Heart left ventricle (tissue), 16 donors: ENCODE measurements around the gene GAREM1. TPM values are rescaled to one million over a fixed set of nuclear protein-coding genes. Genes with fewer than 3 reads are reported as not detected.

Source experiments
- ATAC-seq, 4 donors: fragments of 200-7000 bp; cut with Tn5 transposase; one replicate each; pipeline ENCODE4 v1.9.1; 2020 to 2022; ENCODE audit warnings: moderate library complexity in 4 of 4, mild to moderate bottlenecking in 3 of 4, moderate number of reproducible peaks in 1 of 4
- DNase-seq, 5 donors: peaks; one replicate each; pipeline ENCODE4 v3.0.0-alpha.2; 2020
- H3K27ac ChIP-seq, 12 donors: fragments of 200-600 bp; sonication (generic) in 4 of 12; one replicate each; pipeline versions ENCODE4 v1.5.0 to v1.8.0; 2016 to 2022; ENCODE audit warnings: mild to moderate bottlenecking in 2 of 12
- H3K27me3 ChIP-seq, 9 donors: fragments of 200-600 bp; sonication (generic) in 2 of 9; one replicate each; pipeline versions ENCODE4 v1.5.1 to v1.8.0; 2016 to 2022; ENCODE audit warnings: mild to moderate bottlenecking in 3 of 9
- H3K36me3 ChIP-seq, 9 donors: fragments of 200-600 bp; sonication (generic) in 2 of 9; one replicate each; pipeline versions ENCODE4 v1.5.0 to v1.8.0; 2018 to 2022; ENCODE audit warnings: mild to moderate bottlenecking in 2 of 9
- H3K4me1 ChIP-seq, 12 donors: fragments of 200-600 bp; sonication (generic) in 4 of 12; one replicate each; pipeline versions ENCODE4 v1.5.0 to v1.8.0; 2016 to 2022; ENCODE audit warnings: mild to moderate bottlenecking in 3 of 12
- H3K4me3 ChIP-seq, 12 donors: fragments of 200-600 bp; sonication (generic) in 4 of 12; one replicate each; pipeline versions ENCODE4 v1.5.0 to v1.8.0; 2017 to 2022; ENCODE audit warnings: mild to moderate bottlenecking in 9 of 12, moderate library complexity in 4 of 12
- H3K9me3 ChIP-seq, 12 donors: fragments of 200-600 bp; sonication (generic) in 4 of 12; one replicate each; pipeline versions ENCODE4 v1.5.0 to v1.8.0; 2016 to 2022; ENCODE audit warnings: mild to moderate bottlenecking in 1 of 12
- POLR2A ChIP-seq, 2 donors: fragments of 450-650 bp; IDR thresholded peaks; one replicate each; pipeline ENCODE4 v1.6.1; 2017; ENCODE audit warnings: antibody characterized with exemption in 2 of 2, mild to moderate bottlenecking in 2 of 2, moderate library complexity in 2 of 2
- WGBS, 4 donors: extraction: QIAGEN DNeasy Blood & Tissue Kit in 2 of 4; methylation state at CpG; one replicate each; pipeline versions ENCODE4 v1.1.5 to v1.1.7; 2013 to 2018; 5-methylcytosine and 5-hydroxymethylcytosine counted together
- intact Hi-C, 10 donors: fragments of 100-400 bp; cut with DNase I; formaldehyde crosslinking; loops; one replicate each; pipeline versions ENCODE4 v1.11.1 to v1.14.2; 2022
- polyA plus RNA-seq, 2 donors: library from polyadenylated mRNA; stranded (reverse); fragments of 200-250 nt; gene quantifications; one replicate each; pipeline ENCODE4 v1.2.3, GENCODE V29; 2013
- total RNA-seq, 9 donors: library from RNA; depleted of rRNA in 2 of 9; stranded (reverse); fragments of >200 nt in 2 of 9; fragmentation: NEBNext Ultra II Directional in 3 of 9; extraction: Animal tissue kit (Norgen Biotek cat#: 25700) in 3 of 9; gene quantifications; one replicate each; pipeline versions ENCODE4 v1.1.0 to v1.2.4, GENCODE V29; 2016 to 2023
- TF ChIP-seq, protein P1 (sequence below), 12 donors: fragments of 200-600 bp; sonication (generic) in 4 of 12; IDR thresholded peaks; one replicate each; pipeline versions ENCODE4 v1.5.0 to v1.8.0; 2018 to 2022; ENCODE audit warnings: antibody characterized with exemption in 12 of 12, mild to moderate bottlenecking in 5 of 12
- donor health status: ischemic (EF 13 %, LVEDD 7.1; RV severe dilation, severe dysfunction).
- donor health status: healthy with polysubstance abuse.
- donor health status: DM: no; HTN: yes; CAD: no.
- donor health status: DM: no; HTN: no; CAD: no.
- donor health status: ischemic (EF 25% LVEDD 6.9; RV normal size, moderate dysfunction).
- donor health status: ischemic (EF 25% LVEDD 5.7; RV mildly dilated, moderate dysfunction).
- donor health status: healthy.
- donor health status: DM: yes; HTN: yes; CAD: no.
- donor health status: ischemic (EF 35%, LVEDD 5.7; RV mildly dilated, moderate dysfunction).
- donor health status: nonischemic (EF 11% LVEDD 7.7; RV severe dilation, severe dysfunction).
- donor health status: DM: yes; HTN: yes; CAD: no.
- donor health status: PGD.
- donor health status: ischemic (EF 29% LVEDD 5.4; RV normal size, mild dysfunction).
- donor health status: nonischemic (EF 23%, LVEDD 6.1; RV moderate dilation, normal function).

GAREM1 gene
- total and polyA plus RNA-seq, 11 donors: 1.8 to 28.8 (median 13.0) TPM

DNA sequence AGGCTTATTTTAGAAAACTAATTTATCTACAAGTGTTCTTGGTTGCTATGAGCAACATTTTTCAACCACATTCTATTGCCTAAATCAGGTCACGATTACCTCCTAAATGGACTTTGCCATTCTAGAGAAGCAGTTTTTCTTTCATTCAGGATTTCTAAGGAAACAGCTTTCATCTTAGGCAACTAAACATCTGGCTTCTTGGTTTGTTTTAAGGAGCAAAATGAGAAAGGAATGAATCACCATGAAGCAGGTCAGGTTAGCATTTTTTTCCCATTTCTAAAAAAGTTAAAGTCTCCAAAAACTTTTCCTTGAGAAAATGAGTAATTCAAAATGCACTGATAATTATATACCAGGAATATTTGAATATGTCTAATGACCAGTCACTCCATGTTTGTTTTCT is 114.8 kb downstream of the GAREM1 start:
- ATAC-seq (peak in 1 of 4 donors; percentile 38), DNase-seq (no peak)
- Histone ChIP-seq H3K36me3 (no peaks in the 10 kb centered on the region), H3K27ac (peak overlapping the region in 1 of 12 donors; percentile 7), H3K9me3 (no peaks in the 10 kb centered on the region), H3K4me1 (peaks cover 0 to 24% (median 12%) of the 10 kb centered on the region in 12 donors), H3K4me3 (no peak overlapping the region), H3K27me3 (no peaks in the 10 kb centered on the region)
- 46 to 54% (median 49%) methylated on average over 1 of the region's 1 CpG for WGBS, 4 donors
- intact Hi-C loops: loop anchor here in 3 of 10 donors (10.0 kb wide), 3 partner anchors 61 to 119 kb away; partner anchors contain the start of gene GAREM1 (in 1 of the 3)
- TF ChIP-seq, protein P1, sequence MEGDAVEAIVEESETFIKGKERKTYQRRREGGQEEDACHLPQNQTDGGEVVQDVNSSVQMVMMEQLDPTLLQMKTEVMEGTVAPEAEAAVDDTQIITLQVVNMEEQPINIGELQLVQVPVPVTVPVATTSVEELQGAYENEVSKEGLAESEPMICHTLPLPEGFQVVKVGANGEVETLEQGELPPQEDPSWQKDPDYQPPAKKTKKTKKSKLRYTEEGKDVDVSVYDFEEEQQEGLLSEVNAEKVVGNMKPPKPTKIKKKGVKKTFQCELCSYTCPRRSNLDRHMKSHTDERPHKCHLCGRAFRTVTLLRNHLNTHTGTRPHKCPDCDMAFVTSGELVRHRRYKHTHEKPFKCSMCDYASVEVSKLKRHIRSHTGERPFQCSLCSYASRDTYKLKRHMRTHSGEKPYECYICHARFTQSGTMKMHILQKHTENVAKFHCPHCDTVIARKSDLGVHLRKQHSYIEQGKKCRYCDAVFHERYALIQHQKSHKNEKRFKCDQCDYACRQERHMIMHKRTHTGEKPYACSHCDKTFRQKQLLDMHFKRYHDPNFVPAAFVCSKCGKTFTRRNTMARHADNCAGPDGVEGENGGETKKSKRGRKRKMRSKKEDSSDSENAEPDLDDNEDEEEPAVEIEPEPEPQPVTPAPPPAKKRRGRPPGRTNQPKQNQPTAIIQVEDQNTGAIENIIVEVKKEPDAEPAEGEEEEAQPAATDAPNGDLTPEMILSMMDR (IDR thresholded peaks at IDR 0.05): no peak
- no peak for TF ChIP-seq POLR2A (IDR thresholded peaks at IDR 0.05)

DNA sequence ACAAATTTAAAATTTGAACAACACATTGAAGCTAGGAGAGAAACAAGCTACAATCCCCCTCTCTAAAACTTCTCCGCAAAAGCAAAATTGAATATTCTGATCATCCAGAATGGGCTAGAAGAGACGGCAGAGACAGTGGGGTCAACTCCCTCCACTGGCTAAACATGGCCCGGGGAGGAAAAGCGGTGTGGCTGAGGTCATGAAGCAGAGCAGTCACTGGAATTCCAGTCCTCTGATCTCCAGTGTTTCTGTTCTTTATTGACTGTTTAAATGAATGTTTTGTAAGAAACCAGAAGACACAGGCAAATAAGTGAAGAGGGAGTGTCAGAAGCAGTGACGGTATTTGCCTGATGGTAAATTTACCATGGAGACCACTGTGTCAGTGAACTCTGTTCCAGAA is 116.2 kb downstream of the GAREM1 start:
- DNase-seq (no peak), ATAC-seq (no peak)
- H3K27me3 ChIP-seq: no peaks in the 10 kb centered on the region
- H3K27ac ChIP-seq: no peak overlapping the region
- 90 to 94% (median 92%) methylated on average over 5 of the region's 5 CpGs for WGBS, 4 donors
- H3K4me3 ChIP-seq: no peak overlapping the region
- intact Hi-C loops: loop anchor here in 3 of 10 donors (10.0 kb wide), 3 partner anchors 60 to 120 kb away; partner anchors contain the start of gene GAREM1 (in 1 of the 3)
- no peaks in the 10 kb centered on the region for H3K9me3 ChIP-seq
- no peak for TF ChIP-seq POLR2A (IDR thresholded peaks at IDR 0.05)
- TF ChIP-seq, protein P1 (IDR thresholded peaks at IDR 0.05): no peak
- no peaks in the 10 kb centered on the region for H3K36me3 ChIP-seq
- peaks cover 0 to 37% (median 21%) of the 10 kb centered on the region in 12 donors for H3K4me1 ChIP-seq

DNA sequence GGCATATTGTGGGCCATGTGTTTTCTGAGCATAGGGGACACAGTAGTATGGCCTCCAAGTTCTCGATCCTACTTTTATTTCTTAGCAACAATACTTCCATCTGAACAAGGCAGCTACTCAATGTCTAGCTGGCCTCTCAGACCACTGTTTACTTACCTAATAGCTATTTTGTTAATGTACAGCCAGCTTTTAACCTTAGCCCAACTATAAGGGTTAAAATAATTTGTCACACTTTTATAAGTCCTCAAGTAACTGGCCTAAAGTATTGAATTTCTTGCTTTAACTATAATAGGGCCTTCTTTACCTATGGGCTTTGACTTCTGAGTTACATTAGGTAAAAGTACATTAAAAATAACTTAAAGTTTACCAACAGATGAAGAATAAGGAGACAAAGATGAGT is 117.4 kb downstream of the GAREM1 start:
- no peaks in the 10 kb centered on the region for H3K36me3 ChIP-seq
- intact Hi-C loops: loop anchor here in 3 of 10 donors (10.0 kb wide), 3 partner anchors 58 to 122 kb away; partner anchors contain the start of gene GAREM1 (in 1 of the 3)
- H3K27ac ChIP-seq: no peak overlapping the region
- no peak overlapping the region for H3K4me3 ChIP-seq
- DNase-seq (no peak), ATAC-seq (no peak)
- WGBS, 4 donors: 92 to 97% (median 96%) methylated on average over 1 of the region's 1 CpG
- no peaks in the 10 kb centered on the region for H3K27me3 ChIP-seq
- H3K4me1 ChIP-seq: peaks cover 0 to 37% (median 18%) of the 10 kb centered on the region in 12 donors
- no peak for TF ChIP-seq POLR2A (IDR thresholded peaks at IDR 0.05)
- TF ChIP-seq, protein P1 (IDR thresholded peaks at IDR 0.05): no peak
- no peaks in the 10 kb centered on the region for H3K9me3 ChIP-seq

DNA sequence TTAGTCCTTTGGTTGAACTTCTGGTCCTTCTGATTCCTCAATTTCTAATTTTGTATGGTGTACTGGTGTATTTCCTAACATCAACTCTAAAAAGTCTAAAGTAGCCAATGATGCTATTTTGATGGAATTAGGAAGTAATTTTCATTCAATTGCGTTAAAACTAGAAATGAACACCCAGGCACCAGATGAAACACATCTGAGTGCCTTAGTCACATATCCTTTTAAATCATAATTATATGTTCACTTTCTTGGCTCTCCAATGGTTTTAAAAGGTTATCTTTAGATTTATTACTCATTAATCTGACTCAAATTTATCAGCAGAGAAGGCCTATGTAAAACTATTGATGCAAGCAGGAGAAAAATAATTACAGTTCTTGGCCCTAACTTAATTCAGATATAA is 119.7 kb downstream of the GAREM1 start:
- Histone ChIP-seq H3K36me3 (no peaks in the 10 kb centered on the region), H3K9me3 (no peaks in the 10 kb centered on the region), H3K4me3 (no peak overlapping the region), H3K27ac (peak overlapping the region in 11 of 12 donors; percentile 0 to 83 (median 72)), H3K27me3 (no peaks in the 10 kb centered on the region), H3K4me1 (peaks cover 0 to 48% (median 22%) of the 10 kb centered on the region in 12 donors)
- TF ChIP-seq, protein P1 (IDR thresholded peaks at IDR 0.05): no peak
- TF ChIP-seq POLR2A (IDR thresholded peaks at IDR 0.05): no peak
- intact Hi-C loops: loop anchor here in 3 of 10 donors (10.0 kb wide), 3 partner anchors 56 to 124 kb away; partner anchors contain the start of gene GAREM1 (in 1 of the 3)
- 66 to 90% (median 77%) methylated on average over 1 of the region's 1 CpG for WGBS, 4 donors
- peak in 2 of 4 donors; percentile 36 to 74 for ATAC-seq
- no peak for DNase-seq
